Neural progenitor cell (in vitro differentiated cells): Measurements from ENCODE around the gene TBC1D26. TPM values are rescaled to one million over a fixed set of nuclear protein-coding genes. Genes with fewer than 3 reads are reported as not detected.
A peak's percentile ranks its signal among the peaks of the same experiment; 100 is the strongest.
"Not testable (repeated sequence)": the region's sequence is repeated elsewhere in the genome, so short reads cannot be mapped to it uniquely, and the experiment has no call there.

ENCODE experiments used
- DNase-seq: peaks from one replicate; pipeline ENCODE4 v3.0.0-alpha.2; 2016; ENCODE audit warnings: low spot score
- H2AFZ ChIP-seq: fragments of 200-600 bp; sonication (generic); replicated peaks from 2 replicates; pipeline ENCODE4 v1.6.1; 2016; ENCODE audit warnings: antibody characterized with exemption
- H3F3A ChIP-seq: fragments of 200-600 bp; sonication (generic); 2 replicates; pipeline ENCODE4 v1.6.1; 2016; ENCODE audit warnings: antibody characterized with exemption, low read depth
- H3K27ac ChIP-seq: fragments of 200-600 bp; sonication (generic); 2 replicates; pipeline ENCODE4 v1.5.1; 2016; ENCODE audit warnings: mild to moderate bottlenecking
- H3K27me3 ChIP-seq: fragments of 200-600 bp; sonication (generic); 2 replicates; pipeline ENCODE4 v1.6.1; 2016; ENCODE audit warnings: mild to moderate bottlenecking, moderate library complexity
- H3K36me3 ChIP-seq: fragments of 200-600 bp; sonication (generic); 2 replicates; pipeline ENCODE4 v1.5.1; 2016
- H3K4me1 ChIP-seq: fragments of 200-600 bp; sonication (generic); 2 replicates; pipeline ENCODE4 v1.6.1; 2016; ENCODE audit warnings: mixed run types
- H3K4me2 ChIP-seq: fragments of 200-600 bp; sonication (generic); 2 replicates; pipeline ENCODE4 v1.6.1; 2016
- H3K4me3 ChIP-seq: fragments of 200-600 bp; sonication (generic); 2 replicates; pipeline ENCODE4 v1.5.1; 2016
- H3K79me2 ChIP-seq: fragments of 200-600 bp; sonication (generic); 2 replicates; pipeline ENCODE4 v1.6.1; 2016; ENCODE audit warnings: low read depth
- H3K9ac ChIP-seq: fragments of 200-600 bp; sonication (generic); 2 replicates; pipeline ENCODE4 v1.6.1; 2016
- H3K9me3 ChIP-seq: fragments of 200-600 bp; sonication (generic); 2 replicates; pipeline ENCODE4 v1.5.1; 2016; ENCODE audit warnings: low read depth
- H4K20me1 ChIP-seq: fragments of 200-600 bp; sonication (generic); 2 replicates; pipeline ENCODE4 v1.6.1; 2016; ENCODE audit warnings: low read depth
- H3K27ac Mint-ChIP-seq: 3 replicates; pipeline ENCODE4 v1.8.0; 2021; ENCODE audit warnings: mixed read lengths
- H3K27me3 Mint-ChIP-seq: 2 replicates; pipeline ENCODE4 v1.8.0; 2022; ENCODE audit warnings: low read depth, mild to moderate bottlenecking, inconsistent platforms, moderate library complexity, mixed read lengths; ENCODE audit not compliant: insufficient read depth
- H3K36me3 Mint-ChIP-seq: 3 replicates; pipeline ENCODE4 v1.8.0; 2021; ENCODE audit warnings: mixed read lengths
- H3K4me1 Mint-ChIP-seq: 3 replicates; pipeline ENCODE4 v1.8.0; 2021; ENCODE audit warnings: mixed read lengths
- H3K4me3 Mint-ChIP-seq: 3 replicates; pipeline ENCODE4 v1.8.0; 2021; ENCODE audit warnings: mild to moderate bottlenecking, moderate library complexity, mixed read lengths
- H3K9me3 Mint-ChIP-seq: 3 replicates; pipeline ENCODE4 v1.8.0; 2020; ENCODE audit warnings: mixed read lengths
- CTCF ChIP-seq: fragments of 200-600 bp; sonication (generic); IDR thresholded peaks from 2 replicates; pipeline ENCODE4 v1.5.1; 2017; ENCODE audit warnings: antibody characterized with exemption, mild to moderate bottlenecking
- EZH2 ChIP-seq: fragments of 200-600 bp; sonication (generic); IDR thresholded peaks from 2 replicates; pipeline ENCODE4 v1.6.1; 2017; ENCODE audit warnings: antibody characterized with exemption, mild to moderate bottlenecking, moderate library complexity
- EZH2phosphoT487 ChIP-seq: fragments of 200-600 bp; sonication (generic); IDR thresholded peaks from 2 replicates; pipeline ENCODE4 v1.6.1; 2017; ENCODE audit warnings: antibody characterized with exemption
- total RNA-seq: library from RNA; depleted of rRNA; stranded (reverse); fragments of >200 nt; gene quantifications from 2 replicates; pipeline ENCODE4 v1.2.3, GENCODE V29; 2015; ENCODE audit warnings: low replicate concordance

Gene TBC1D26
- total RNA-seq, 1 donor from 2014 or later: 0.58 TPM

GRCh38 chr17:15744074-15744676 is 12.1 kb downstream of the TBC1D26 start:
- Histone ChIP-seq H3K4me1 (peaks cover 3% of the 10 kb centered on the region), H4K20me1 (no peaks in the 10 kb centered on the region), H2AFZ (no peak overlapping the region), H3K27me3 (no peaks in the 10 kb centered on the region), H3K27ac (no peak overlapping the region), H3K9ac (no peak overlapping the region), H3F3A (no peaks in the 10 kb centered on the region), H3K4me3 (no peak overlapping the region), H3K79me2 (no peaks in the 10 kb centered on the region), H3K9me3 (no peaks in the 10 kb centered on the region), H3K36me3 (no peaks in the 10 kb centered on the region), H3K4me2 (no peak overlapping the region)
- no peaks in the 10 kb centered on the region for H3K36me3 Mint-ChIP-seq
- H3K27me3 Mint-ChIP-seq: peaks cover 2% of the 10 kb centered on the region
- no peaks in the 10 kb centered on the region for H3K9me3 Mint-ChIP-seq
- H3K4me1 Mint-ChIP-seq: peaks cover 16% of the 10 kb centered on the region
- H3K4me3 Mint-ChIP-seq: no peak overlapping the region
- no peak for DNase-seq
- TF ChIP-seq EZH2 (no peak), EZH2phosphoT487 (no peak), CTCF (no peak)
- H3K27ac Mint-ChIP-seq: peak overlapping the region; percentile 76

- Mint-ChIP-seq H3K4me1 (peaks cover 16% of the 10 kb centered on the region), H3K4me3 (no peak overlapping the region), H3K27me3 (peaks cover 2% of the 10 kb centered on the region), H3K27ac (no peak overlapping the region), H3K9me3 (no peaks in the 10 kb centered on the region), H3K36me3 (no peaks in the 10 kb centered on the region)
- DNase-seq: no peak
- no peak for TF ChIP-seq CTCF
- TF ChIP-seq EZH2phosphoT487: no peak
- TF ChIP-seq EZH2: no peak
- Histone ChIP-seq H3K4me3 (no peak overlapping the region), H3K79me2 (no peaks in the 10 kb centered on the region), H3K9ac (no peak overlapping the region), H3K27me3 (no peaks in the 10 kb centered on the region), H3F3A (no peaks in the 10 kb centered on the region), H3K9me3 (no peaks in the 10 kb centered on the region), H3K4me1 (peaks cover 3% of the 10 kb centered on the region), H2AFZ (no peak overlapping the region), H4K20me1 (no peaks in the 10 kb centered on the region), H3K4me2 (no peak overlapping the region), H3K27ac (no peak overlapping the region), H3K36me3 (no peaks in the 10 kb centered on the region)
Measured at GRCh38 chr17:15744885-15745284, 12.8 kb downstream of the TBC1D26 start.

- H3K36me3 ChIP-seq, H4K20me1 ChIP-seq, H3K9ac ChIP-seq, H3K36me3 Mint-ChIP-seq, H3K4me1 ChIP-seq, H3K27me3 Mint-ChIP-seq, H3K27me3 ChIP-seq, H3K79me2 ChIP-seq, H2AFZ ChIP-seq, H3K27ac ChIP-seq, DNase-seq, H3K9me3 ChIP-seq, H3K4me3 Mint-ChIP-seq, H3K4me3 ChIP-seq, H3K4me2 ChIP-seq, H3F3A ChIP-seq, H3K27ac Mint-ChIP-seq, H3K9me3 Mint-ChIP-seq: not testable (repeated sequence)
- H3K4me1 Mint-ChIP-seq: peaks cover 11% of the 10 kb centered on the region
Measured at GRCh38 chr17:15749403-15749802, 17.3 kb downstream of the TBC1D26 start.

- H3K9me3 Mint-ChIP-seq, H3K27ac Mint-ChIP-seq, H3K27me3 Mint-ChIP-seq, DNase-seq, H4K20me1 ChIP-seq, H3K4me3 Mint-ChIP-seq, H3K9ac ChIP-seq, H3K4me2 ChIP-seq, H3K4me3 ChIP-seq, H3K27ac ChIP-seq, H3K27me3 ChIP-seq, H3F3A ChIP-seq, H3K4me1 ChIP-seq, H2AFZ ChIP-seq, H3K9me3 ChIP-seq, H3K4me1 Mint-ChIP-seq, H3K36me3 Mint-ChIP-seq, H3K36me3 ChIP-seq, H3K79me2 ChIP-seq: not testable (repeated sequence)
Measured at GRCh38 chr17:15768865-15769533, 36.9 kb downstream of the TBC1D26 start.

- not testable (repeated sequence) for H3K9me3 Mint-ChIP-seq, H3K27ac Mint-ChIP-seq, H3K4me3 Mint-ChIP-seq
Measured at GRCh38 chr17:15770679-15771078, 38.6 kb downstream of the TBC1D26 start.

More at GRCh38 chr17:15770679-15771078, 38.6 kb downstream of the TBC1D26 start:
- H3K9ac ChIP-seq, H3F3A ChIP-seq, H3K27ac ChIP-seq, H3K9me3 ChIP-seq, H3K27me3 ChIP-seq, H3K4me3 ChIP-seq, H3K79me2 ChIP-seq, H4K20me1 ChIP-seq, DNase-seq, H3K36me3 ChIP-seq, H3K36me3 Mint-ChIP-seq, H3K4me2 ChIP-seq, H3K4me1 ChIP-seq, H2AFZ ChIP-seq, H3K27me3 Mint-ChIP-seq, H3K4me1 Mint-ChIP-seq: not testable (repeated sequence)
